H9 (cell line): ENCODE results near the gene EEF1E1. TPM values are rescaled to one million over a fixed set of nuclear protein-coding genes. Genes with fewer than 3 reads are reported as not detected.

Experiments
- DNase-seq: peaks from one replicate; pipeline ENCODE4 v3.0.0-alpha.2; 2017
- H2AFZ ChIP-seq: one replicate; pipeline ENCODE4 v1.6.1; 2013; ENCODE audit warnings: mild to moderate bottlenecking, low read length, control low read depth, moderate library complexity
- H2AK5ac ChIP-seq: 2 replicates; pipeline ENCODE4 v1.6.1; 2013; ENCODE audit warnings: low read length, control low read depth, mixed read lengths; ENCODE audit not compliant: insufficient read length
- H2BK120ac ChIP-seq: one replicate; pipeline ENCODE4 v1.6.1; 2013; ENCODE audit warnings: low read depth, mild to moderate bottlenecking, low read length, control low read depth, inconsistent platforms; ENCODE audit not compliant: poor library complexity, severe bottlenecking
- H2BK12ac ChIP-seq: 2 replicates; pipeline ENCODE4 v1.6.1; 2013; ENCODE audit warnings: low read length, control low read depth, mixed read lengths, low read depth; ENCODE audit not compliant: insufficient read length
- H2BK15ac ChIP-seq: 2 replicates; pipeline ENCODE4 v1.6.1; 2013; ENCODE audit warnings: low read depth, low read length, control low read depth
- H2BK20ac ChIP-seq: one replicate; pipeline ENCODE4 v1.6.1; 2013; ENCODE audit warnings: low read depth, mild to moderate bottlenecking, low read length, control low read depth, inconsistent platforms; ENCODE audit not compliant: poor library complexity, severe bottlenecking
- H2BK5ac ChIP-seq: 2 replicates; pipeline ENCODE4 v1.6.1; 2013; ENCODE audit warnings: low read length, control low read depth, mixed read lengths; ENCODE audit not compliant: insufficient read length
- H3K14ac ChIP-seq: 2 replicates; pipeline ENCODE4 v1.6.1; 2013; ENCODE audit warnings: low read length, control low read depth; ENCODE audit not compliant: insufficient read depth
- H3K18ac ChIP-seq: 2 replicates; pipeline ENCODE4 v1.6.1; 2013; ENCODE audit warnings: low read depth, mild to moderate bottlenecking, mixed read lengths, low read length, control low read depth; ENCODE audit not compliant: insufficient read length
- H3K23ac ChIP-seq: 2 replicates; pipeline ENCODE4 v1.6.1; 2013; ENCODE audit warnings: low read length, control low read depth, mixed read lengths, low read depth; ENCODE audit not compliant: insufficient read length
- H3K23me2 ChIP-seq: 2 replicates; pipeline ENCODE4 v1.6.1; 2013; ENCODE audit warnings: low read depth, mild to moderate bottlenecking, mixed read lengths, low read length, control low read depth; ENCODE audit not compliant: insufficient read length, poor library complexity, severe bottlenecking
- H3K27ac ChIP-seq: 2 replicates; pipeline ENCODE4 v1.5.1; 2013; ENCODE audit warnings: low read length, control low read depth, mixed read lengths, low read depth; ENCODE audit not compliant: insufficient read length
- H3K27me3 ChIP-seq: 2 replicates; pipeline ENCODE4 v1.6.1; 2013; ENCODE audit warnings: low read length, control low read depth, inconsistent platforms; ENCODE audit not compliant: insufficient read depth
- H3K4ac ChIP-seq: 2 replicates; pipeline ENCODE4 v1.6.1; 2013; ENCODE audit warnings: low read depth, mild to moderate bottlenecking, control low read depth, inconsistent platforms, low read length, moderate library complexity
- H3K4me1 ChIP-seq: 2 replicates; pipeline ENCODE4 v1.6.1; 2013; ENCODE audit warnings: low read length, control low read depth, inconsistent platforms; ENCODE audit not compliant: insufficient read depth
- H3K4me2 ChIP-seq: 2 replicates; pipeline ENCODE4 v1.6.1; 2013; ENCODE audit warnings: low read length, control low read depth, mixed read lengths; ENCODE audit not compliant: insufficient read length, insufficient read depth
- H3K56ac ChIP-seq: 2 replicates; pipeline ENCODE4 v1.6.1; 2013; ENCODE audit warnings: low read depth, mild to moderate bottlenecking, mixed read lengths, low read length, control low read depth; ENCODE audit not compliant: insufficient read length
- H3K79me1 ChIP-seq: 2 replicates; pipeline ENCODE4 v1.6.1; 2013; ENCODE audit warnings: low read depth, mild to moderate bottlenecking, moderate library complexity, low read length, control low read depth, inconsistent platforms; ENCODE audit not compliant: insufficient read depth, poor library complexity, severe bottlenecking
- H3K79me2 ChIP-seq: 2 replicates; pipeline ENCODE4 v1.6.1; 2013; ENCODE audit warnings: low read length, control low read depth, inconsistent platforms; ENCODE audit not compliant: insufficient read depth
- H3K9ac ChIP-seq: 2 replicates; pipeline ENCODE4 v1.6.1; 2013; ENCODE audit warnings: low read length, control low read depth, mixed read lengths; ENCODE audit not compliant: insufficient read length; ENCODE audit errors: extremely low read depth
- H3K9me3 ChIP-seq: one replicate; pipeline ENCODE4 v1.6.1; 2013; ENCODE audit warnings: low read depth, low read length, inconsistent platforms; ENCODE audit not compliant: control insufficient read depth
- H3T11ph ChIP-seq: one replicate; pipeline ENCODE4 v1.6.1; 2013; ENCODE audit warnings: mild to moderate bottlenecking, low read length, control low read depth, inconsistent platforms
- H4K20me1 ChIP-seq: one replicate; pipeline ENCODE4 v1.6.1; 2013; ENCODE audit not compliant: control insufficient read depth, insufficient read length, insufficient read depth
- H4K5ac ChIP-seq: 2 replicates; pipeline ENCODE4 v1.6.1; 2013; ENCODE audit warnings: low read depth, mild to moderate bottlenecking, mixed read lengths, low read length, control low read depth; ENCODE audit not compliant: insufficient read length
- H4K8ac ChIP-seq: replicated peaks from 2 replicates; pipeline ENCODE4 v1.6.1; 2013; ENCODE audit warnings: low read length, control low read depth, mixed read lengths, low read depth; ENCODE audit not compliant: insufficient read length
- H4K91ac ChIP-seq: 2 replicates; pipeline ENCODE4 v1.6.1; 2013; ENCODE audit warnings: low read depth, mild to moderate bottlenecking, moderate library complexity, mixed read lengths, low read length, control low read depth; ENCODE audit not compliant: insufficient read length
- H3K27ac Mint-ChIP-seq, 3 experiments: 2 replicates in 2 of 3; 3 replicates in 1 of 3; pipeline ENCODE4 v1.8.0; 2020 to 2021; ENCODE audit warnings: mixed read lengths in 3 of 3, mild to moderate bottlenecking in 1 of 3, moderate library complexity in 1 of 3
- H3K27me3 Mint-ChIP-seq: 2 replicates; pipeline ENCODE4 v1.8.0; 2021; ENCODE audit warnings: low read depth, mild to moderate bottlenecking, moderate library complexity, mixed read lengths
- H3K36me3 Mint-ChIP-seq, 3 experiments: 2 replicates in 2 of 3; 3 replicates in 1 of 3; pipeline ENCODE4 v1.8.0; 2020 to 2021; ENCODE audit warnings: low read depth in 3 of 3, mixed read lengths in 3 of 3; ENCODE audit not compliant: insufficient read depth in 1 of 3
- H3K4me1 Mint-ChIP-seq, 2 experiments: 2 replicates each; pipeline ENCODE4 v1.8.0; 2020; ENCODE audit warnings: mixed read lengths in 2 of 2
- H3K4me3 Mint-ChIP-seq, 2 experiments: 2 replicates in 1 of 2; 3 replicates in 1 of 2; pipeline ENCODE4 v1.8.0; 2020 to 2021; ENCODE audit warnings: mild to moderate bottlenecking in 2 of 2, mixed read lengths in 2 of 2, moderate library complexity in 1 of 2
- H3K9me3 Mint-ChIP-seq, 2 experiments: 2 replicates in 1 of 2; 3 replicates in 1 of 2; pipeline ENCODE4 v1.8.0; 2020; ENCODE audit warnings: mild to moderate bottlenecking in 2 of 2, mixed read lengths in 2 of 2, moderate library complexity in 1 of 2
- CTCF ChIP-seq: fragments of 200-600 bp; sonication (generic); conservative IDR thresholded peaks from 3 replicates; pipeline ENCODE4 v1.8.0; 2021; ENCODE audit warnings: antibody characterized with exemption, mild to moderate bottlenecking
- WGBS: extraction: QIAGEN DNeasy Blood & Tissue Kit; methylation state at CpG from one replicate; pipeline ENCODE4 v1.1.7; 2013; ENCODE audit warnings: missing lambda C conversion rate, low lambda C conversion rate, mixed read lengths; ENCODE audit not compliant: insufficient read length; ENCODE audit errors: extremely low coverage; 5-methylcytosine and 5-hydroxymethylcytosine counted together
- total RNA-seq: library from RNA; stranded (reverse); gene quantifications from 2 replicates; pipeline ENCODE4 v1.2.1, GENCODE V29; 2021

The EEF1E1 gene
- total RNA-seq, 1 experiment from 2014 or later, result 71.8 TPM

- Histone ChIP-seq H4K20me1 (no peaks in the 10 kb centered on the region), H3K56ac (no peak overlapping the region), H2BK12ac (no peak overlapping the region), H3T11ph (no peak overlapping the region), H2BK120ac (no peak overlapping the region), H3K9me3 (no peaks in the 10 kb centered on the region), H4K91ac (no peak overlapping the region), H3K18ac (no peak overlapping the region), H3K79me2 (no peaks in the 10 kb centered on the region), H3K9ac (no peak overlapping the region), H3K4me2 (no peak overlapping the region), H3K23ac (no peak overlapping the region), H3K4me1 (peaks cover 2% of the 10 kb centered on the region; the same call in 1 of the 2 replicates), H3K14ac (no peak overlapping the region), H3K23me2 (no peaks in the 10 kb centered on the region), H2AK5ac (no peak overlapping the region), H4K8ac (no peak overlapping the region), H3K79me1 (no peaks in the 10 kb centered on the region), H2BK15ac (no peak overlapping the region), H3K27ac (no peak overlapping the region), H3K27me3 (no peaks in the 10 kb centered on the region), H2AFZ (no peak overlapping the region), H3K4ac (no peak overlapping the region), H2BK20ac (no peak overlapping the region), H4K5ac (no peak overlapping the region), H2BK5ac (no peak overlapping the region)
- no peak for TF ChIP-seq CTCF
- no CpG with 5 or more reads among the region's 1 CpG for WGBS
- Mint-ChIP-seq H3K27me3 (no peaks in the 10 kb centered on the region; the same call in none of the 2 replicates), H3K9me3 (no peaks in the 10 kb centered on the region), H3K4me3 (no peak overlapping the region), H3K4me1 (peaks cover 11 to 18% of the 10 kb centered on the region in 2 experiments), H3K27ac (no peak overlapping the region), H3K36me3 (no peaks in the 10 kb centered on the region; a peak in 1 of 7 replicates)
- DNase-seq, result no peak
Observed at GRCh38 chr6:8149350-8149749, 47.0 kb upstream of the EEF1E1 start.
